HG03060 (cell line): ENCODE data around the gene LCE2A.

Experiments used
- ATAC-seq: cut with Tn5 transposase; IDR thresholded peaks from one replicate; pipeline ENCODE4 v1.9.1; 2021; ENCODE audit warnings: low read depth, moderate number of reproducible peaks; ENCODE audit not compliant: unreplicated experiment

LCE2A gene

DNA sequence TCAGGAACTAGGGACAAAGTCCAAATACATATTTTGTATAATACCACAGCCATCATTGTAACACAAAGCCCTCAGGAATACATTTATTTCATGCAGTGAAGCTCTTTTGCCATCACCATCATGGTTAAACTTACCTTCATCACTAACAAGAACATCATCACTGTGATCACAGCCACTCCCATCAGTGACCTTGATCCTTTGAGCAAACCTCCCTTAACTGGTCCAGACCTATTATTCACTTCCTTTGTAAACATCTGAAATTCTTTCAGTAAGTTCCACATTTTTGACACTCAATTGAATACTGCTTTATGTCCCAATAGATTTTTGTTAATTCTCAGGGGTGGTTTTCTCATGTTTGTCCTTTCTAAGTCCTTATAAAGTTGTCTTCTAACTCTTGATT lies 43.5 kb downstream of the LCE2A start:
- ATAC-seq, result no peak

DNA sequence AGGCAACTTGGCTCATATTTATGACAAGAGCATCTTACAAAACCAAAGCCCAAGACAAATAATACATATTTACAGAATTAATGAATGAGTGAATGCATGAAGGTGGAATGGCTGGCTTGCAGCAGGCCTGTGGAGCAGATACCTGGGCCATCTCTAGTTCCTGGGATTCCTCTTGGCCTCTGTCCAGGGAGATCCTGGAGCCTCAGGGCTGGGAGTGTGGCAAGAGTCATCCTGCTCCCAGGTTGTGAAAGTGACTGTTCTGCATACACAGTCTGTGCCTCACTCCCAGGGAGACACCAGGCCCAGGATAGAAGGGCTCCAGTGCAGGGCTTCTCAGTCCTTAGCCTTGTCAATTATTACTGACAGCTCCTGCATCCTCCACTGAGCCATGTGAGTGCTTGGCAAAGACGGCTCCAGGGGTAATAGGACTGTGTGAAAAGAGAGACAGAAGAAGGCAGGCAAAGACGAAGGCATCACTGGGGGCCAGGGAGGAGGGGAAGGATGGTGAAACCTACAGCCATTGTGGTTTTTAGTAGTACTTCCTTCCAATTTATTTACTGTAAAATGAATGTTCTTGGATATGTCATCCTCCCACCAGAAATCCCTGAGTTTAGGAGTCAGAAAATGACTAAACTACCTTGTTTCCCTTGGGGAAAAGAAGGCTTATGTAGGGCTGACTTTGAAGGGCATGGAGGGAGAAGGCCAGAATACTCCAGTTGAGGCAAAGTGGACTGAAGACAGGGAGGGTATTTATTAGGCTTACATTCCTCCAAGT lies 45.4 kb downstream of the LCE2A start:
- no peak for ATAC-seq

DNA sequence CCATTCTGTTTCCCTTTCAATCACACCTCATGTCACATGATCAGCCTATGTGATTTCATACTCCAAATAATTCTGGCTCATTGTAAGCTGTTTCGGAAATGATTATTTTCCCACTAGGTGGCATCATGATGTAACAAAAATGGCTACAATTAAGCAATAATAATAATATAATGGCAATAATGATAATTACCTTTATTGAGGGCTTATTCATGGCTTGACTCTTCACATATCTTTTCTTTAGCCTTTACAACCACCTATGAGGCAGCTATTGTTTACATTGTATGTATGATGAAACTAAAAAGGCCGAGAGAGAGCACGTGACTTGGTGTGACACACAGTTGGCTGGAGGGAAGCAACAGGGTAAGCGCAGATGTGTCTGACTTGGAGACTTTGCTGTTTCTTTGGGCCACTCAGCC lies 47.2 kb downstream of the LCE2A start:
- ATAC-seq, result no peak

DNA sequence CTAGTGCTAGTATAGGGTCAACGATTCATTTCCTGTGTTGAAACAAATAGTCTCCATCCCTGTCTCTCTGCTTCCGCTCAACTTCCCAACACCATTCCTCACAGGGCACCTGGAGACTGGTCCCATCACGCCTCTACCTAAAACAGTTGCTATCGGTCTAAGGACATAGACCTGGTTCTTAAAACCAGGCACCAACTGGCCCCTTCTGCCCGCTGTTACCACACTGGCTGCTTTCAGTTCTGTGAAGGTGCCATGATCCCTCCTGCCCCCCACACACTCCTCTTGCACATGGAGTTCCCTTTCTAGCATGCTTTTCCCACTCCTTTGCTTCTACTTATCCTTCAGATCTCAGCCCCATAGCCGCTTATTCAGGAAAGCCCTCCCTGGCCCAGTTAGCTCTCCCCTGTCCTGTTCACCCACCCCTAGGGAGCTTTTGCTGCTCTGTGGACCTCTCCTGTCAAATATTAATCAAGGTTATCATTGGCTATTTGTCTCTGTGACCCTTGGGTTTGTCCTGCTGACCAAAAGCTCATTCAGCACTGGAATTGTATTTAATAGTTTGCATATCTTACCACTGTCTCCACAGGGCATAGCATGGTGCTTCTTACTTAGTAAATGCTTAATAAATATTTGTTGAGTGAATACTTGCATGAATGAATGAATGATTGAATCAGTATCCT lies 47.8 kb downstream of the LCE2A start:
- no peak for ATAC-seq

DNA sequence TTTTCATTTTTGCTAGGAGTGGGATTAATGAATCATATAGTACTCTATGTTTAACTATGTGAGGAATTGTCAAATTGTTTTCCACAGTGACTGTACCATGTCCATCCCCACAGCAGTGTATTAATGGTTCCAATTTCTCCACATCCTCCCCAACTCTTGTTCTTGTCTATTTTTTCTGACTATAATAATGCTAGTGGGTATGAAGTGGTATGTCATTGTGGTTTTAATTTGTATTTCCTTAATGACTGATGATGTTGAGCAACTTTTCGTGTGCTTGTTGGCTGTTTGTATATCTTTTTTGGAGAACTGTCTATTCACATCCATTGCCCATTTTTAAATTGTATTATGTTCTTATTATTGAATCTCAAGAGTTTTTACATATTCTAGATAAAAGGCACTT lies 49.7 kb downstream of the LCE2A start:
- no peak for ATAC-seq
